Mucosa of stomach (tissue), 1 donor: ENCODE data around the gene MAVS.

Experiments used
- H3K27me3 ChIP-seq: one replicate; pipeline ENCODE4 v1.7.0; 2013; ENCODE audit warnings: mild to moderate bottlenecking, low read length; ENCODE audit not compliant: control insufficient read depth, insufficient read depth
- H3K36me3 ChIP-seq: one replicate; pipeline ENCODE4 v1.7.0; 2013; ENCODE audit warnings: low read length; ENCODE audit not compliant: control insufficient read depth, insufficient read depth
- H3K4me1 ChIP-seq: one replicate; pipeline ENCODE4 v1.7.0; 2013; ENCODE audit warnings: mild to moderate bottlenecking, low read length; ENCODE audit not compliant: control insufficient read depth, insufficient read depth
- H3K4me3 ChIP-seq: one replicate; pipeline ENCODE4 v1.7.0; 2013; ENCODE audit warnings: low read length
- H3K9ac ChIP-seq: one replicate; pipeline ENCODE4 v1.7.0; 2013; ENCODE audit warnings: mild to moderate bottlenecking, low read length, moderate library complexity
- H3K9me3 ChIP-seq: one replicate; pipeline ENCODE4 v1.7.0; 2013; ENCODE audit warnings: mild to moderate bottlenecking, low read length, moderate library complexity; ENCODE audit not compliant: control insufficient read depth
- donor health status: Pancreatic carcinoma.

The MAVS gene

DNA sequence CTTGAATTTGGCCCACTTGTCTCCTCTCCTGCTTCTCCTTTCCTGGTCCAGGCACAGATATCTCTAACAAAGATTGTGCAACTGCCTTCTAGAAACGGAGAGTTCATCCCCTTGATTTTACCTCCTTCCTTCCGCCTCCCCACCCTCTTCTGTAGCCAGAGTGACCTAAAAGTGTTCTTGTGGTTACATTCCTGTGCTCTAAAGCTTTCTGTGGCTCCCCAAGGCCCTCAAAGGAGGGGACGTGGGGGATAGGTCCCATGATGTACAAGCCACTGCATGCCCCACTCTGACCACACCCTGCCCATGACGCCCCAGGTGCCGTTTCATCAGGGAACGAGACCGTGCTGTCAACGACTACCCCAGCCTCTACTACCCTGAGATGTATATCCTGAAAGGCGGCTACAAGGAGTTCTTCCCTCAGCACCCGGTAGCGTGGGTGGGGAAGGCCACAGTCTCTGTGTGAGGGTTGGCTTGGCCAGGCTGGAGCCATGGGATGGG lies 42.3 kb upstream of the MAVS start:
- Histone ChIP-seq H3K36me3 (peaks cover 6% of the 10 kb centered on the region), H3K9ac (no peak overlapping the region), H3K4me3 (no peak overlapping the region), H3K27me3 (no peaks in the 10 kb centered on the region), H3K9me3 (no peaks in the 10 kb centered on the region), H3K4me1 (peaks cover 43% of the 10 kb centered on the region)

GRCh38 chr20:3804781-3805180 lies 41.9 kb upstream of the MAVS start:
- H3K4me1 ChIP-seq: peaks cover 39% of the 10 kb centered on the region
- H3K9ac ChIP-seq: no peak overlapping the region
- no peak overlapping the region for H3K4me3 ChIP-seq
- peaks cover 6% of the 10 kb centered on the region for H3K36me3 ChIP-seq
- H3K27me3 ChIP-seq: no peaks in the 10 kb centered on the region
- no peaks in the 10 kb centered on the region for H3K9me3 ChIP-seq

GRCh38 chr20:3808544-3808943 lies 38.1 kb upstream of the MAVS start:
- Histone ChIP-seq H3K9me3 (no peaks in the 10 kb centered on the region), H3K27me3 (no peaks in the 10 kb centered on the region), H3K4me3 (no peak overlapping the region), H3K36me3 (no peaks in the 10 kb centered on the region), H3K4me1 (peaks cover 65% of the 10 kb centered on the region), H3K9ac (peak overlapping the region; percentile 66)

GRCh38 chr20:3811467-3812258 lies 35.0 kb upstream of the MAVS start:
- no peaks in the 10 kb centered on the region for H3K9me3 ChIP-seq
- H3K9ac ChIP-seq: peak overlapping the region; percentile 64
- no peak overlapping the region for H3K4me3 ChIP-seq
- H3K27me3 ChIP-seq: no peaks in the 10 kb centered on the region
- H3K36me3 ChIP-seq: no peaks in the 10 kb centered on the region
- H3K4me1 ChIP-seq: peaks cover 58% of the 10 kb centered on the region

DNA sequence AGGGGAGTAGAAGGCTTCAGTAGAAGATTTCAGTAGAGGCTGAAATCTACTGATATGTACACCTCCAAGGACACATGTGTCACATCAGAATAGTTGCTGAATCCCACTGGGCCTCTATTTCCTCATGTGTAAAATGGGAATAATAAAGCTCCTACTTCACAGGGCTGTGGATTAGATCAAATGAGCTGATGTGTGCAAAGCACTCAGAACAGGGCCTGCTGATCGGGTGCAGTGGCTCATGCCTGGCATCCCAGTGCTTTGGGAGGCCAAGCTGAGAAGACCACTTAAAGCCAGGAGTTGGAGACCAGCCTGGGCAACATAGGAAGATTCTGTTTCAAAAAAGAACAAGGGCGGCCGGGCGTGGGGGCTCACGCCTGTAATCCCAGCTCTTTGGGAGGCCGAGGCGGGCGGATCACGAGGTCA lies 34.4 kb upstream of the MAVS start:
- Histone ChIP-seq H3K27me3 (no peaks in the 10 kb centered on the region), H3K4me3 (no peak overlapping the region), H3K36me3 (no peaks in the 10 kb centered on the region), H3K9ac (no peak overlapping the region), H3K4me1 (peaks cover 52% of the 10 kb centered on the region), H3K9me3 (no peaks in the 10 kb centered on the region)

DNA sequence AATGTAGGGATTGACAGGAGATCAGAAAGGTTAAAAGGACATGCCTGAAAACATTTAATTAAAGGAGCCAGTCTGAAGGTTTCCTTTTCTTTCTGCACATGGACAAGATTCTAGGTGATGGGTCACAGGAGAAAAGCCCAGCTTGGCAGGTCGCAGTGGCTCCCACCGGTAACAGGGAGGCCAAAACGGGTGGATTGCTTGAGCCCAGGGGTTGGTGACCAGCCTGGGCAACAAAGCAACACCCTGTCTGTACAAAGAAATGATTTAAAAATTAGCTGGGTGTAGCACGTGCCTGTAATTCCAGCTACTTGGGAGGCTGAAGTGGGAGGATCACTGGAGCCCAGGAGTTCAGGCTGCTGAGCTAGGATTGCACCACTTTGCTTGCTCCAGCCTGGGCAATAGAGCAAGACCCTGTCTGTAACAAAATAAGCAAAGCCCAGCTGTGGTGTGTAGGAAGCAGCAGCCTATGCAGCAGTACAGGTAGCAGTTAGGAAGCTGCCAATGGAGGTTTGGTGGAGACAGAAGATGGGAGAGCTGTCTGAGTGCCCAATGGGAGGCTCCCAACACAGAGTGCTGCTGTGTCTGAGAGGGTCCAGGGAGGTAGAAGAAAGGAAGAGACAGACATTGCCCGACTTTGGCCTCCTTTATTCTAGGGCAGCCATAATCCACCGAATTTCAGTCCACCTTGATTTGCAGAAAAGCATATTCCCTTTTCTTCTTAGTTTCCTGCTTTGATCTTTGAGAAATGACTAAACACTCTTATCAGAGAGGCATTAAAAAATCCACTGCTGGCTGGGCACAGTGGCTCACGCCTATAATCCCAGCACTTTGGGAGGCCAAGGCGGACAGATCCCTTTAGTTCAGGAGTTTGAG lies 33.4 kb upstream of the MAVS start:
- no peak overlapping the region for H3K9ac ChIP-seq
- no peaks in the 10 kb centered on the region for H3K27me3 ChIP-seq
- no peak overlapping the region for H3K4me3 ChIP-seq
- no peaks in the 10 kb centered on the region for H3K36me3 ChIP-seq
- H3K9me3 ChIP-seq: no peaks in the 10 kb centered on the region
- peaks cover 44% of the 10 kb centered on the region for H3K4me1 ChIP-seq

DNA sequence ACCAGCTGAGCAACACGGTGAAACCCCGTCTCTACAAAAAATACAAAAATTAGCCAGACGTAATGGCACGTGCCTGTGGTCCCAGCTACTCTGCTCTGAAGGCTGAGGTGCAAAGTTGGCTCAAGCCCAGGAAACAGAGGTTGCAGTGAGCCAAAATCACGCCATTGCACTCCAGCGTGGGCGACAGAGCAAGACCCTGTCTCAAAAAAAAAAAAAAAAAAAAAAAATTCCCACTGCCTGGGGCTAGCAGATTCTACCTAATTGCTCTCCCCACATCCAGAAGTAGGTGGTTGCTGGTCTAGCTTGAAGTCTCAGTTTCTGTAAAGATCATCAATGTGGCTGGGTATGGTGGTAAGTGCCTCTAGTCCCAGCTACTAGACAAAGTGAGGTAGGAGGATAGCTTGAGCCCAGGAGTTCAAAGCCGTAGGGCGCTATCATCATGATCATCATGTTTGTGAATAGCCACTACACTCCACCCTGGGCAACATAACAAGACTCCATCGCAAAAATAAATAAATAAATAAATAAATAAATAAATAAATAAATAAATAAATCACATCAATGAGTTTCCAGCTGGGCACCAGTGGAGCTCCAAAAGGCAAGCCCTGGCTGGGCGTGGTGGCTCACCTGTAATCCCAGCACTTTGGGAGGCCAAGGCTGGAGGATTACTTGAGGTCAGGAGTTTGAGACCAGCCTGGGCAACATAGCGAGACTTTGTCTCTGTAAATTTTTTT lies 32.6 kb upstream of the MAVS start:
- H3K4me1 ChIP-seq: peaks cover 46% of the 10 kb centered on the region

DNA sequence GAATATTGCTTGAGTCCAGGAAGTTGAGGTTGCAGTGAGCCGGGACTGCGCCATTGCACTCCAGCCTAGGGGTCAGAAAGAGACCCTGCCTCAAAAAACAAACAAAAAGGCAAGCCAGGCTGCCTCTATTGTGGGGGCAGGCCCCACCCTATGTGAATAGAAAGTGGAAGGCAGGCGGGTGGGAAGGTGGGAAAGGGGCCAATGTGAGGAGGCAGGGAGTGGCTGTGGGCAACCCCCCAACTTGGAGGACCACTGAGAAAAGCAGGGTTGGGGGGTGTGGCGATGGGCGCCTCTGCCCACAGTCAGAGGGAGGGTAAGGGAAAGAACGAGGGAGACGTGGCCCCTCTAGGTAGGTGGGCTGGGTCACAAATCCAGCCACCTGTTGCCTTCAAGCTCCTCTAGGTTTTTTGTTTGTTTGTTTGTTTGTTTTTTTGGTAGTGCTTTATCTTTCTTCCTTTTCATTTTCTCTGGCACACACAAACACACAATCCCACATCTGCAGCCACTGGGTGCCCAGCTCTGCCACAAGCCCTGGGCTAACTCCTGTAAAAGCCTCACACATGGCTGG lies 31.6 kb upstream of the MAVS start:
- Histone ChIP-seq H3K36me3 (no peaks in the 10 kb centered on the region), H3K9ac (no peak overlapping the region), H3K4me3 (no peak overlapping the region), H3K4me1 (peaks cover 53% of the 10 kb centered on the region), H3K27me3 (no peaks in the 10 kb centered on the region), H3K9me3 (no peaks in the 10 kb centered on the region)

More for the DNA sequence above, 32.6 kb upstream of the MAVS start:
- Histone ChIP-seq H3K4me3 (no peak overlapping the region), H3K9me3 (no peaks in the 10 kb centered on the region), H3K27me3 (no peaks in the 10 kb centered on the region), H3K9ac (no peak overlapping the region), H3K36me3 (no peaks in the 10 kb centered on the region)

- no peaks in the 10 kb centered on the region for H3K9me3 ChIP-seq
- H3K9ac ChIP-seq: no peak overlapping the region
- no peaks in the 10 kb centered on the region for H3K36me3 ChIP-seq
- no peaks in the 10 kb centered on the region for H3K27me3 ChIP-seq
- no peak overlapping the region for H3K4me3 ChIP-seq
- peaks cover 45% of the 10 kb centered on the region for H3K4me1 ChIP-seq
Measured at GRCh38 chr20:3815703-3816315, 30.8 kb upstream of the MAVS start.

GRCh38 chr20:3818155-3819151 lies 28.2 kb upstream of the MAVS start:
- H3K4me3 ChIP-seq: no peak overlapping the region
- peaks cover 7% of the 10 kb centered on the region for H3K36me3 ChIP-seq
- no peaks in the 10 kb centered on the region for H3K27me3 ChIP-seq
- H3K4me1 ChIP-seq: peaks cover 31% of the 10 kb centered on the region
- H3K9me3 ChIP-seq: no peaks in the 10 kb centered on the region
- peak overlapping the region; percentile 10 for H3K9ac ChIP-seq
